GM12874 (cell line): Measurements from ENCODE around the gene SUDS3.

Experiments used
- TF ChIP-seq, protein P1 (sequence below): IDR thresholded peaks from 2 replicates; pipeline ENCODE4 v1.5.1; 2011; ENCODE audit warnings: low read depth, mild to moderate bottlenecking, control low read depth, low read length, moderate library complexity; ENCODE audit not compliant: insufficient read depth

Gene SUDS3

DNA sequence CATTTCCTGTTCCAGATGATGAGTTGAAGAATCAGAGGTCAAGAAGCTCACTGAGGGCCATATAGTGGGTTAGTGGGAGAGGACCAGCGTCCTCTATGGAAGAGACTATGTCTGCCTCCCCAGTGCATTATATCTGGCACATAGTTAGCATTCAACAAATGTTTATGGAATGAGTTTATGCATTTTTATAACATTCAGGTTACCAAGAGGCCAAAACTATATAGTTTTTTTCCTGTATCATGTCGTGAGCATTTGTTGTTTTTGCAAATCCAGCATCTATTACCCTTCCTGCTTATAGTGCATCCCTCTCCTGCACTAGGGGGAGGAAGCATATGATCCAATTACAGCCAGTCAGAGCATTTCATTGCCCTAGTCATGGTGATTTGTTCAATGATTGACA lies 60.6 kb downstream of the SUDS3 start:
- TF ChIP-seq, protein P1, sequence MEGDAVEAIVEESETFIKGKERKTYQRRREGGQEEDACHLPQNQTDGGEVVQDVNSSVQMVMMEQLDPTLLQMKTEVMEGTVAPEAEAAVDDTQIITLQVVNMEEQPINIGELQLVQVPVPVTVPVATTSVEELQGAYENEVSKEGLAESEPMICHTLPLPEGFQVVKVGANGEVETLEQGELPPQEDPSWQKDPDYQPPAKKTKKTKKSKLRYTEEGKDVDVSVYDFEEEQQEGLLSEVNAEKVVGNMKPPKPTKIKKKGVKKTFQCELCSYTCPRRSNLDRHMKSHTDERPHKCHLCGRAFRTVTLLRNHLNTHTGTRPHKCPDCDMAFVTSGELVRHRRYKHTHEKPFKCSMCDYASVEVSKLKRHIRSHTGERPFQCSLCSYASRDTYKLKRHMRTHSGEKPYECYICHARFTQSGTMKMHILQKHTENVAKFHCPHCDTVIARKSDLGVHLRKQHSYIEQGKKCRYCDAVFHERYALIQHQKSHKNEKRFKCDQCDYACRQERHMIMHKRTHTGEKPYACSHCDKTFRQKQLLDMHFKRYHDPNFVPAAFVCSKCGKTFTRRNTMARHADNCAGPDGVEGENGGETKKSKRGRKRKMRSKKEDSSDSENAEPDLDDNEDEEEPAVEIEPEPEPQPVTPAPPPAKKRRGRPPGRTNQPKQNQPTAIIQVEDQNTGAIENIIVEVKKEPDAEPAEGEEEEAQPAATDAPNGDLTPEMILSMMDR, result no peak

DNA sequence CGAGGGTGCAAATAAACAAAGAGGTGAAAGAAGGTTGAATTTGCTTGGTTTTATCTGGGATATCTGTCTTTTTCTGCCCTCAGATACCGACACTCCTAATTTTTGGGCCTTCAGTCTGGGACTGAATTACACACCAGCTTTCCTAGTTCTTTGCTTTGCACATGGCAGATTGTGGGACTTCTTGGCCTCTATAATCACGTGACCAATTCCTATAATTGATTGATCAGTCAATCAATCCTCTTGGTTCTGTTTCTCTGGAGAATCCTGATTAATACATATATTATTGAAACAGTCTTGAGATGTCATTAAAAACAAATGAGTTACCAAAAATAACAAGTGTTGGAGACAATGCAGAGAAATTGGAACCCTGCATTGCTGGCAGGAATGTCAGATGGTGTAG lies 62.7 kb downstream of the SUDS3 start:
- TF ChIP-seq, protein P1, result no peak

DNA sequence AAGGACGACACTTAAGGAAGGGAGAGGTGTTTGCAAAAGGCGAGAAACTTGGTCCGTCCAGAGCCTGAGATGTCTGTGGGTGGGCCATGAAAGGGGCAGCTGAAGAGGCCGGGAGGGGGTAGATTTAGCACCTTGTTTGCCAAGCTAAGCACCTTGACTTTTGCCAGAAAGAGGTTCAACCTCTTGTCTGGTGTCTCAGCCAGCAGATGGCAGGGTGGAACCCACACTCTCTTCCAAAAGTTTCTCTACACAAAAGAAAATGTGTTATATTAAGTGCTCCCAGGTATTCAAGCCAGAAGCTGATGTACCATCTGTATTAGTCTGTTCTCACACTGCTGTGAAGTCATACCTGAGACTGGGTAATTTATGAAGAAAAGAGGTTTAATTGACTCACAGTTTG lies 69.9 kb downstream of the SUDS3 start:
- TF ChIP-seq, protein P1, result no peak

DNA sequence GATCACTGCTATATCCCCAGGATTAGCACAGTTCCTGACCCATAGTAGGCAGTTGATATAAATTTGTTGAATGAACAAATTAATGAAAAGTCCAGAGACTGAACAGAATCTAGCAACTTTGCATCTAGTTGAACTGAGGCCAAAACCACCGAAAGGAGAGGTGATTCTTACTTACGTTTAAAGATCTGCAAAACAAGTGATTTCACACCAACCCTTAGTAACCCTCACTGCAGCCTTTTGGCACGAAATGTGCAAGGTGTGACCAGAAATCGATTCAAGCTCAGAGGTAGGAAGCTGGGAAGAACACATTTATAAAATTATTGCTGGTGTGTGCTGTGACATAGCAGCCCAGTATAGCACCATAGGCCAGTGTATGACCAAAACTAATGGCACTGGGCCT lies 70.8 kb downstream of the SUDS3 start:
- TF ChIP-seq, protein P1, result no peak

DNA sequence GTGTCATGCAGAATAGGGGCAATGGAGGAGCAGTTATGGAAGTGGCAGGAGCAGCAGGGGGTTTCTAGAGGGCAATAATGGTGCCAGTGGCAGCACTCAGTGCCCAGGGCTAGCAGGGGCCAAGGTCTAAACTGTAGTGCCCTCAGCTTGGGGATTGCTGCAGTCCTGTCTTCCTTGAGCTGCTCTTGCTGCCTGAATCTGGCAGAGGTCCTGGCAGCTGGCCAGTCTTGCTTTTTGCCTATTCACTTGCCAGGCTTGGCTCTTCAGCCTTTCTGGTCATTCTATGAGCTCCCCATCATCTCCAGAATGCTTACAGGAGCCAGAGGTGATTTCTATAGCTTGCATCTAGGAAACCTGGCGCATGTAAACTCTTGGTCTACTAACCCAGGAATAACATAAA lies 72.0 kb downstream of the SUDS3 start:
- TF ChIP-seq, protein P1, result no peak

DNA sequence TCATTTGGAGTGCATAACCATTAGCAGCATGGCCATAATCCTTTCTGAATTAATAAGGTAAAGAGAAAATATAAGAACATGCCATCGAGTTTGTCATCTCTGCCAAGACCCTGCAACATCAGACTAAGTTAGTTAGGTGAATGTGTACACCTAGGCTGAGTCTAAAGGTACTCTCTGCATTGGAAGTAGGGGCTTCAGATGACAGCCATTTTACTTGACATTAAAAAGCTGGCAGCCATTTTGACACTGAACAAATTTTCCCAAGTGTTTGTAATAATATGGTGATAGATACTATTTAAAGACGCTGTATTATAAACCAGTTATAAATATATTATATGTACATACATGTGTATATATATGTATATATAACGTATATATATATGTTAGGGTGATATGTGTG lies 79.0 kb downstream of the SUDS3 start:
- TF ChIP-seq, protein P1, result no peak

DNA sequence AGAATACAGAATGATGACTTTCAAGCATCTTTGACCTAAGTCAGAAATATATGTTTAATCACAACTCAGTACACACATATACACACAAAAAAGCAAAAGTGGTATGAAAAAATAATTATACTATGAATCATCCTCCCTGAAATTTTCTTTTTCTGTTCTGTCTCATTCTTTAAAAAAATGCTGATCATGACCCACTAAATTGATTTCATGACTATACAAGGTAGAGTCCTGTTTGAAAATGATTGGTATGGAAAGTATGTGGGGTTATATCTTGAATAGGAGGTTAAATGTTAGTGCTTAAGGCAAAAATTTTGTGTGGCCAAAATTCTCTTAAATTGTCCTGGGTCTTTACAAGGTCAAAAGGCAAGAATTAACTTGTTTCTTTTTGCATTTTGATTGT lies 80.4 kb downstream of the SUDS3 start:
- TF ChIP-seq, protein P1, result no peak

DNA sequence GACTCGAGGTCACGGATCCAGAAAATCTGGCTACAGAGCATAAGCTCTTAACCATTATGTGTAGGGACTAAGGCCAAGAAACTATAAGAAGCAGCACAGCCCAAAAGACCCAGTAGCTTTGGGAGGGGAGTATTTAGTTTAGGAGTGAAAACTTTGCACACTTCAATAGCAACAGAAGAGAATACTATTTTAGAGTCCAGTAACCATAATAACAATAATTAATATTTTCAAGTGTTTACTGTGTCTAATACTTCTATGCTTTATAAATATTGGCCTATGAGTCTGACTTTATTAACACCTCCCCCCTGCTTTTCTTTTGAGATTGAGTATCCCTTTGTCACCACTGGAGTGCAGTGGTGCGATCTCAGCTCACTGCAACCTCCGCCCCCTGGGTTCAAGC lies 82.8 kb downstream of the SUDS3 start:
- TF ChIP-seq, protein P1, result no peak
